Coronary artery (tissue), 2 donors: ENCODE data around the gene RIPPLY2.

ENCODE experiments used
- DNase-seq: peaks from one replicate; pipeline ENCODE4 v3.0.0-alpha.2; 2017; ENCODE audit warnings: low spot score
- H3K27ac ChIP-seq, 2 donors: fragments of 200-600 bp; sonication (generic); one replicate each; pipeline ENCODE4 v1.5.1; 2016 to 2019
- H3K4me3 ChIP-seq: fragments of 200-600 bp; sonication (generic); 2 replicates; pipeline ENCODE4 v1.5.1; 2016; ENCODE audit warnings: mild to moderate bottlenecking, moderate library complexity
- TF ChIP-seq, protein P1 (sequence below): fragments of 200-600 bp; sonication (generic); IDR thresholded peaks from one replicate; pipeline ENCODE4 v1.5.1; 2019; ENCODE audit warnings: antibody characterized with exemption

Gene RIPPLY2

DNA sequence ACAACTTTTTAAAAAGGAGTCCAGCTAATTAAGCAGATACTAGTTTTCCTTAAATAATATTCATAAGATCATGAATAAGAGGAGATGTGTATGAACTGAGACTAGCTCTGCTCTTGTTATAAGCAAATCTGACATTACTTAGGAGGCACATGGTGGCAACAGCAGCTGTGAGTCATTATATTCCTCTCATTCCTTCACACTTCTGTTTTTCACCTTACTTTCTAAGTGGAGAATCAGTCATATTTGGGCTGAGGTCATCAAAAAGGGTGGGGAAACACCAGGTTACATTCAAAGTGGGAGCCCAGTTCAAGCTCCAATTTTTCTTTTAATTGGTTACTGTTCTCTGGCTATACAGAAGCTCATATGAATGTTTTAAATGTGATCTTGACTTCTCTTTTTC is 6.0 kb upstream of the RIPPLY2 start:
- DNase-seq = no peak
- H3K4me3 ChIP-seq = no peak overlapping the region
- H3K27ac ChIP-seq = no peak overlapping the region
- TF ChIP-seq, protein P1, sequence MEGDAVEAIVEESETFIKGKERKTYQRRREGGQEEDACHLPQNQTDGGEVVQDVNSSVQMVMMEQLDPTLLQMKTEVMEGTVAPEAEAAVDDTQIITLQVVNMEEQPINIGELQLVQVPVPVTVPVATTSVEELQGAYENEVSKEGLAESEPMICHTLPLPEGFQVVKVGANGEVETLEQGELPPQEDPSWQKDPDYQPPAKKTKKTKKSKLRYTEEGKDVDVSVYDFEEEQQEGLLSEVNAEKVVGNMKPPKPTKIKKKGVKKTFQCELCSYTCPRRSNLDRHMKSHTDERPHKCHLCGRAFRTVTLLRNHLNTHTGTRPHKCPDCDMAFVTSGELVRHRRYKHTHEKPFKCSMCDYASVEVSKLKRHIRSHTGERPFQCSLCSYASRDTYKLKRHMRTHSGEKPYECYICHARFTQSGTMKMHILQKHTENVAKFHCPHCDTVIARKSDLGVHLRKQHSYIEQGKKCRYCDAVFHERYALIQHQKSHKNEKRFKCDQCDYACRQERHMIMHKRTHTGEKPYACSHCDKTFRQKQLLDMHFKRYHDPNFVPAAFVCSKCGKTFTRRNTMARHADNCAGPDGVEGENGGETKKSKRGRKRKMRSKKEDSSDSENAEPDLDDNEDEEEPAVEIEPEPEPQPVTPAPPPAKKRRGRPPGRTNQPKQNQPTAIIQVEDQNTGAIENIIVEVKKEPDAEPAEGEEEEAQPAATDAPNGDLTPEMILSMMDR = no peak

DNA sequence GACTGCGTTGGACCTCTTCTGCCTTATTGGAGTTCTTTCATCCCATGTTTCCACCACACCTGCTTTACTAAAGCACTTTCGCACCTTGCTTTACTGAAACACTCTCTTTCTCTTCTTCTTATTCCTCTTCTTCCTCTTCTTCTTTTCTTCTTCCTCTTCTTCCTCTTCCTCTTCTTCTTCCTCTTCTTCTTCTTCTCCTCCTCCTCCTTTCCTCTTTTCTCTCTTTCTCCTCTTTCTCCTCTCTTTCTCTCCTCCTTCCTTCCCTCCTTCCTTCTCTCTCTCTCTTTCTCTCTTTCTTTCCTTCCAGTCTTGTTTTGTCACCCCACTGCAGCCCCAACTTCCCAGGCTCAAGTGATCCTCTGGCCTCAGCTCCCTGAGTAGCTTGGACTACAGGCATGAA is 4.0 kb upstream of the RIPPLY2 start:
- no peak for DNase-seq
- TF ChIP-seq, protein P1 = no peak
- H3K4me3 ChIP-seq = no peak overlapping the region
- no peak overlapping the region for H3K27ac ChIP-seq

DNA sequence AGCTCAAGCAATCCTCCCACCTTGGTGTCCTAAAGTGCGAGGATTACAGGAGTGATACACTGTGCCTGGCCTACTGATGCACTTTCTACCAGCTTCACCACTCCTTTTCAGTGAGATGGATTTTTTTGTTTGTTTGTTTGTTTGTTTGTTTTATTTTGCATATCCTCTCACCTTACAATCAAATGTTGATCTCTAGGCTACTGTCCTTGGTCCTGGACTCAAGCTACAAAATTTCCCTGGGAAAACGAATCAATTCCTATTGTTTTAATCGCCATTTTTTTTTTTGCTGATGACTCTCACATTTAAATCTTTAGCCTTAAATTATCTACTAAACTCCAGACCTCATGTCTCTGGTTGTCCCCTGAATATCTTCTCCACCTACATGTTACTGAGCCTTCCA is 3.5 kb upstream of the RIPPLY2 start:
- Histone ChIP-seq H3K27ac (no peak overlapping the region), H3K4me3 (no peak overlapping the region)
- TF ChIP-seq, protein P1 = no peak
- DNase-seq = no peak

DNA sequence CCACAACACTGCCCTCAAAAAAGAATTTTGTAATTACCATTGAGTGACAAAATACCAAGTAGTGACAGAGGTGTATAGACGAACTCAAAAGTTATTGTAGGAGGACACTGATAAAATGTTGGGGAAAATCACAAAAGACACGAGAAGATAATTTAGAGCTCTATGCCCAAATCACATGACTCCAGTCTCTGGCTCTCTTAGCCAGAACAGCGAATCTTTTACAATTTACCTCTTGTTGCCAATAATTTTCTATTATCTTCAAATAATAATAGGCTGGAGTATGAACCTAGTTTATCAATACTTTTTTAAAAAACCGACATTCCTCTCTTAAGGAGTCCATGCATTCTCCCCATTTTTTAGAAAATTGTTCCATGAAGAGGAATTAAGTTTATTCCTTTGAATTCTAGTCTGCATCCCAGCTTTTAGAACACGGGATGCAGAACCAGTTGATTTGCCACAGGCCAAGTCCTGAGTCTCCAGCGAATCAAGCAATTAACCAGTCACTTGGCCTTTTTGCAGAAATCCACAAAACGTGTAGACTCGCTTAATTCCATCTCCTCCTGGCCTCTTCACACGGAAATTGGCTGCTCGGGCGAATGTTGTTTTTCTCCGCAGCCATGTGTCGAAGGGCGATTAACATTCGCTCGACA is 507 bp upstream of the RIPPLY2 start:
- H3K27ac ChIP-seq = no peak overlapping the region
- no peak for DNase-seq

DNA sequence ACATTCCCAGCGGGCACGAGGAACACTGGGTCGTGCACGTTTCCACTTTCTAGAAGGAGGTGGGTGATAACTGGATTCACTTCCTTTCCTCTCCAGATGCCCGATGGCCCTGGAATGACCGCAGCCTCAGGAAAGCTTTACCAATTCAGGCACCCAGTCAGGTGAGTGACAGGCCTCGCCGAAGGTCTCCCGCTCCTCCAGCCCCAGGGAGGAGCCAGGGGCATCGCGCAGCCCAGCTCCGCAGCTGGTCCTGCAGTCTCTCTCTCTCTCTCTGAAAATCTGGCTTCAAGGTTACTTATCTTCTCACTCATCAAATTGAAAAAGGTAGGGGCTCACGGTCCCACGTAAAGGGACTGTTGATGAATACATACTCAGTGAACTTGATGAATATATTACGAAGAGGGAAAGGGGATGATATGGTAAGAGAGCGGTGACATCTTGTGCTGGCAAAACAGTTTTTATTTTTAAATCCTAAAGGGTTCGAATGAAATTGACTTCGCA is 891 bp downstream of the RIPPLY2 start:
- Histone ChIP-seq H3K4me3 (peak overlapping the region; percentile 77), H3K27ac (no peak overlapping the region)
- DNase-seq = no peak

More for the DNA sequence above, 507 bp upstream of the RIPPLY2 start:
- TF ChIP-seq, protein P1 = no peak
- peak overlapping the region; percentile 77 for H3K4me3 ChIP-seq

DNA sequence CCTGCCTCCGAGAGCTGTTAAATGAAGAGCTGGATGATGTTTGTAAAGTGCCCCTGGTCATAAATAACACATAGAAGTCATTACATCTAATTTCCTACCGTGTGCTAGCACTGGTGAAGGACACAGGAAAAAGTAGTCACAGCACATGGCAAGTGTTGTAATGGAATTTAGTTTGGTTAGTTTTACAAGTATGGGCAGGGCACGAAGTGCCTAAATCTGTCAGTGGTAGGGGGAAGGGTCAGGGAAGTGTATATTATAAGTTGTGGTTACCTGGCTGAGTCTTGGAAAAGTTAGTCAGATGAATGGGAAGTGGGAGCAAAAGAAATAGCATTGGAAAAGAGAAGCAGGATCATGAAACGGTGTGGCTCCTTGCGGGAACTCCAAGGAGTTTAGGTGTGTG is 1.6 kb downstream of the RIPPLY2 start:
- TF ChIP-seq, protein P1 = no peak
- no peak overlapping the region for H3K4me3 ChIP-seq
- DNase-seq = no peak
- H3K27ac ChIP-seq = no peak overlapping the region

More for the DNA sequence above, 891 bp downstream of the RIPPLY2 start:
- TF ChIP-seq, protein P1 = no peak
